ENCODE results near the gene IRF1. TPM values are rescaled to one million over a fixed set of nuclear protein-coding genes. Genes with fewer than 3 reads are reported as not detected.

IRF1 gene
- total RNA-seq, 1 experiment from 2014 or later: 5.7 TPM

DNA sequence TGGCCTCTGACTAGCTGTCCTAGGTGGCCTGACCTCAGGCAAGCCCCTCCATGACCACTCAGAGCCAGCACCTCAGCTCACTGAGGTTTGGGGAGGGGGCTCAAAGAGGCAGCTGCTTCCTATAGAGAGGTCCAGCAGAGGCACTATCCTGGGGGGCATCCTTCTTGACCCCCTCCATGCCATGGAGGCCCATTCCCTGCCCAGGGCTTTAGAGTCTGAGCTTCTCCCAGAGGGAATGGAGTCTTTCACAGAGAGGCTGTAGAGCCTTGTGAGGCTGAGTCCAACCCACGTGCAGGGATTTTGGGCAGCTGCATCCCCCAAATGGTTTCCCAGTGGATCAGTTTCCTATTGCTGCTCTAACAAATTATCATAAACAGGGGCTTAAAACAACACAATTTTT, 16.9 kb downstream of the IRF1 start:
- H3K27ac ChIP-seq (ENCODE audit: low read depth, low read length, poor library complexity, severe bottlenecking): no peak overlapping the region
- no peaks in the 10 kb centered on the region for H3K27me3 ChIP-seq (replicated peaks; ENCODE audit: insufficient read depth, low read depth, low read length, poor library complexity)
- H3K4me1 ChIP-seq (ENCODE audit: insufficient read depth, low read length, poor library complexity, severe bottlenecking): no peaks in the 10 kb centered on the region
- BruUV-seq (replicated peaks): no TSS peak
- TF ChIP-seq, protein P1, sequence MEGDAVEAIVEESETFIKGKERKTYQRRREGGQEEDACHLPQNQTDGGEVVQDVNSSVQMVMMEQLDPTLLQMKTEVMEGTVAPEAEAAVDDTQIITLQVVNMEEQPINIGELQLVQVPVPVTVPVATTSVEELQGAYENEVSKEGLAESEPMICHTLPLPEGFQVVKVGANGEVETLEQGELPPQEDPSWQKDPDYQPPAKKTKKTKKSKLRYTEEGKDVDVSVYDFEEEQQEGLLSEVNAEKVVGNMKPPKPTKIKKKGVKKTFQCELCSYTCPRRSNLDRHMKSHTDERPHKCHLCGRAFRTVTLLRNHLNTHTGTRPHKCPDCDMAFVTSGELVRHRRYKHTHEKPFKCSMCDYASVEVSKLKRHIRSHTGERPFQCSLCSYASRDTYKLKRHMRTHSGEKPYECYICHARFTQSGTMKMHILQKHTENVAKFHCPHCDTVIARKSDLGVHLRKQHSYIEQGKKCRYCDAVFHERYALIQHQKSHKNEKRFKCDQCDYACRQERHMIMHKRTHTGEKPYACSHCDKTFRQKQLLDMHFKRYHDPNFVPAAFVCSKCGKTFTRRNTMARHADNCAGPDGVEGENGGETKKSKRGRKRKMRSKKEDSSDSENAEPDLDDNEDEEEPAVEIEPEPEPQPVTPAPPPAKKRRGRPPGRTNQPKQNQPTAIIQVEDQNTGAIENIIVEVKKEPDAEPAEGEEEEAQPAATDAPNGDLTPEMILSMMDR (conservative IDR thresholded peaks at IDR 0.05; ENCODE audit: low read depth, low read length): no peak
- TF ChIP-seq EZH2 (IDR thresholded peaks at IDR 0.05; ENCODE audit: borderline replicate concordance, low read depth, low read length, poor library complexity, severe bottlenecking): no peak
- DNase-seq (ENCODE audit: low spot score): no peak
- CTCF ChIA-PET: no interaction called here
- no peaks in the 10 kb centered on the region for H3K9me3 ChIP-seq (ENCODE audit: low read depth, low read length, poor library complexity, severe bottlenecking)
- POLR2A ChIA-PET (ENCODE audit: low non-redundant PET): no interaction called here
- intact Hi-C loops (cut with micrococcal nuclease; ENCODE audit: unreplicated experiment): no loop called here
- H3K36me3 ChIP-seq (ENCODE audit: insufficient read depth, low read length, poor library complexity, severe bottlenecking): no peaks in the 10 kb centered on the region
- no peak overlapping the region for H3K4me3 ChIP-seq (ENCODE audit: low read depth, low read length, poor library complexity, severe bottlenecking)

DNA sequence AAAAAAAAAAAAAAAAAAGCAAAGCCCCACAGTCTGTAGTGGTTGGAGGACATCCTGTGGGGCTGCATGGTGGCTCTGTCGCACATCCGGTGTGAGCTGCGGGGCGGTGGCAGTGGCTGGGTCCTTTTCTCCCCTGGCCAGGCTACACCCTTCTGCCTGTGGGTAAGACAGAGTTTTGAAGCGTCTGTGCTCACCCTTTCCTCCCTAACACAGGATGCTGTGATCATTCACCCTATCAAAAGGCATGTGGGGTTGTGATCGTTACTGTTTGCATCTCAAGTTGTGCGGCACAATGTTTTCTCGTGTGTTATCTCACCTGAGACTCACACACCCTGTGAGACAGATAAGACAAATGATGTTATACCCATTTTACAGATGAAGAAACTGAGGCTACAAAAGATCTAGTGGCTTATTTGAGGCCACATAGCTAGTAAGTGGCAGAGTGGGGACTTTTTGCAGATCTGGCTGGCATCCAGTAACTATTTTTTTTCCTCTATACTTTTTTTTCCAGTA, 17.5 kb downstream of the IRF1 start:
- no peak overlapping the region for H3K4me3 ChIP-seq (ENCODE audit: low read depth, low read length, poor library complexity, severe bottlenecking)
- intact Hi-C loops (cut with micrococcal nuclease; ENCODE audit: unreplicated experiment): no loop called here
- no TSS peak for BruUV-seq (replicated peaks)
- H3K4me1 ChIP-seq (ENCODE audit: insufficient read depth, low read length, poor library complexity, severe bottlenecking): no peaks in the 10 kb centered on the region
- H3K9me3 ChIP-seq (ENCODE audit: low read depth, low read length, poor library complexity, severe bottlenecking): no peaks in the 10 kb centered on the region
- H3K27me3 ChIP-seq (replicated peaks; ENCODE audit: insufficient read depth, low read depth, low read length, poor library complexity): no peaks in the 10 kb centered on the region
- no peak for TF ChIP-seq EZH2 (IDR thresholded peaks at IDR 0.05; ENCODE audit: borderline replicate concordance, low read depth, low read length, poor library complexity, severe bottlenecking)
- TF ChIP-seq, protein P1 (conservative IDR thresholded peaks at IDR 0.05; ENCODE audit: low read depth, low read length): no peak
- no peaks in the 10 kb centered on the region for H3K36me3 ChIP-seq (ENCODE audit: insufficient read depth, low read length, poor library complexity, severe bottlenecking)
- CTCF ChIA-PET: no interaction called here
- POLR2A ChIA-PET (ENCODE audit: low non-redundant PET): no interaction called here
- no peak overlapping the region for H3K27ac ChIP-seq (ENCODE audit: low read depth, low read length, poor library complexity, severe bottlenecking)
- DNase-seq (ENCODE audit: low spot score): no peak

- intact Hi-C loops (cut with micrococcal nuclease; ENCODE audit: unreplicated experiment): no loop called here
- no TSS peak for BruUV-seq (replicated peaks)
- ChIA-PET CTCF (no interaction called here), POLR2A (ENCODE audit: low non-redundant PET) (no interaction called here)
- Histone ChIP-seq H3K27me3 (replicated peaks; ENCODE audit: insufficient read depth, low read depth, low read length, poor library complexity) (no peaks in the 10 kb centered on the region), H3K9me3 (ENCODE audit: low read depth, low read length, poor library complexity, severe bottlenecking) (no peaks in the 10 kb centered on the region), H3K27ac (ENCODE audit: low read depth, low read length, poor library complexity, severe bottlenecking) (no peak overlapping the region), H3K36me3 (ENCODE audit: insufficient read depth, low read length, poor library complexity, severe bottlenecking) (no peaks in the 10 kb centered on the region), H3K4me1 (ENCODE audit: insufficient read depth, low read length, poor library complexity, severe bottlenecking) (no peaks in the 10 kb centered on the region), H3K4me3 (ENCODE audit: low read depth, low read length, poor library complexity, severe bottlenecking) (no peak overlapping the region)
- TF ChIP-seq EZH2 (IDR thresholded peaks at IDR 0.05; ENCODE audit: borderline replicate concordance, low read depth, low read length, poor library complexity, severe bottlenecking): no peak
- TF ChIP-seq, protein P1 (conservative IDR thresholded peaks at IDR 0.05; ENCODE audit: low read depth, low read length): no peak
- no peak for DNase-seq (ENCODE audit: low spot score)
These were observed 18.1 kb downstream of the IRF1 start for GRCh38 chr5:132472431-132472830.

Measured in A673 (cell line).